Fibroblast of the aortic adventitia (primary cell): ENCODE results near the gene VTI1A. TPM values are rescaled to one million over a fixed set of nuclear protein-coding genes. Genes with fewer than 3 reads are reported as not detected.

Experiments used
- DNase-seq: peaks from one replicate; pipeline ENCODE4 v3.0.0-alpha.2; 2010; ENCODE audit warnings: low read depth
- H3K4me3 ChIP-seq: 2 replicates; pipeline ENCODE4 v1.5.1; 2011; ENCODE audit warnings: low read depth, mild to moderate bottlenecking, control low read depth, low read length, moderate library complexity
- total RNA-seq: library from RNA; depleted of rRNA; stranded (reverse); fragments of >200 nt; gene quantifications from 2 replicates; pipeline ENCODE4 v1.2.3, GENCODE V29; 2012; ENCODE audit warnings: low replicate concordance
- TF ChIP-seq, protein P1 (sequence below): IDR thresholded peaks from 2 replicates; pipeline ENCODE4 v1.5.1; 2011; ENCODE audit warnings: mild to moderate bottlenecking, low read length, control low read depth, inconsistent platforms; ENCODE audit not compliant: insufficient read depth

The VTI1A gene
- total RNA-seq, 1 donor, result 44.5 TPM

- H3K4me3 ChIP-seq, result no peak overlapping the region
- TF ChIP-seq, protein P1, sequence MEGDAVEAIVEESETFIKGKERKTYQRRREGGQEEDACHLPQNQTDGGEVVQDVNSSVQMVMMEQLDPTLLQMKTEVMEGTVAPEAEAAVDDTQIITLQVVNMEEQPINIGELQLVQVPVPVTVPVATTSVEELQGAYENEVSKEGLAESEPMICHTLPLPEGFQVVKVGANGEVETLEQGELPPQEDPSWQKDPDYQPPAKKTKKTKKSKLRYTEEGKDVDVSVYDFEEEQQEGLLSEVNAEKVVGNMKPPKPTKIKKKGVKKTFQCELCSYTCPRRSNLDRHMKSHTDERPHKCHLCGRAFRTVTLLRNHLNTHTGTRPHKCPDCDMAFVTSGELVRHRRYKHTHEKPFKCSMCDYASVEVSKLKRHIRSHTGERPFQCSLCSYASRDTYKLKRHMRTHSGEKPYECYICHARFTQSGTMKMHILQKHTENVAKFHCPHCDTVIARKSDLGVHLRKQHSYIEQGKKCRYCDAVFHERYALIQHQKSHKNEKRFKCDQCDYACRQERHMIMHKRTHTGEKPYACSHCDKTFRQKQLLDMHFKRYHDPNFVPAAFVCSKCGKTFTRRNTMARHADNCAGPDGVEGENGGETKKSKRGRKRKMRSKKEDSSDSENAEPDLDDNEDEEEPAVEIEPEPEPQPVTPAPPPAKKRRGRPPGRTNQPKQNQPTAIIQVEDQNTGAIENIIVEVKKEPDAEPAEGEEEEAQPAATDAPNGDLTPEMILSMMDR, result no peak
- no peak for DNase-seq
These were observed 172.5 kb downstream of the VTI1A start for GRCh38 chr10:112619556-112619955.

- H3K4me3 ChIP-seq, result no peak overlapping the region
- peak; percentile 63 for DNase-seq
- TF ChIP-seq, protein P1, result no peak
These were observed 175.8 kb downstream of the VTI1A start for GRCh38 chr10:112622786-112623185.

DNA sequence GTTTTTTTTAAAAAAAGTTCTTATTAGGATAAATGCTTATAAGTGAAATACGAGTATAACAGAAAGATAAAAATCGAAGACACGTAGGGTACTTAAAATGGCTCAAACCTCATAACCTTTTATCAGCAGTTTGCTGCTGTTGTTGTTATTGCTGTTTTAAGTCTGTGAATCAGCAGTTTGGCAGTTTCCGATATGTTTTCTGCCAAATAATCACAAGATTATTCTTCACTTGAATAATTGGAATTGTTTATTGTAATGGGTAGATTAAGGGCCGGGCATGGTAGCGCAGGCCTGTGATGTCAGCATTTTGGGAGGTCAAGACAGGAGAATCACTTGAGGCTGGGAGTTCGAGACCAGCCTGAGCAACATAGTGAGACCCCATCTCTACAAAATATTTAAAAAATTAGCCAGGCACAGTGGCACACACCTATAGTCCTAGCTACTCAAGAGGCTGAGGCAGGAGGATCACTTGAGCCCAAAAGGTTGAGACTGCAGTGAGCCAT, 177.6 kb downstream of the VTI1A start:
- TF ChIP-seq, protein P1, result no peak
- no peak overlapping the region for H3K4me3 ChIP-seq
- DNase-seq, result peak; percentile 30

GRCh38 chr10:112628951-112629609, 182.1 kb downstream of the VTI1A start:
- DNase-seq, result no peak
- TF ChIP-seq, protein P1, result no peak
- no peak overlapping the region for H3K4me3 ChIP-seq

GRCh38 chr10:112631501-112632400, 184.7 kb downstream of the VTI1A start:
- no peak overlapping the region for H3K4me3 ChIP-seq
- no peak for DNase-seq
- TF ChIP-seq, protein P1, result no peak

GRCh38 chr10:112634096-112634830, 187.2 kb downstream of the VTI1A start:
- TF ChIP-seq, protein P1, result no peak
- H3K4me3 ChIP-seq, result no peak overlapping the region
- peak; percentile 9 for DNase-seq
